Spleen (tissue), 7 donors: ENCODE results near the gene KY.

Experiments
- CTCF ChIP-seq, 11 experiments: fragments of 200-600 bp in 7 of 11; fragments of 450-650 bp in 4 of 11; sonication (generic) in 4 of 11; IDR thresholded peaks in 8 of 11; conservative IDR thresholded peaks in 3 of 11; 1 replicate in 7 of 11; 2 replicates in 4 of 11; pipeline versions ENCODE4 v1.4.0 to v1.8.0; 2016 to 2021; ENCODE audit warnings: antibody characterized with exemption in 11 of 11, inconsistent platforms in 4 of 11, mild to moderate bottlenecking in 1 of 11
- POLR2A ChIP-seq, 3 donors: fragments of 450-650 bp; IDR thresholded peaks; one replicate each; pipeline ENCODE4 v1.5.1; 2017; ENCODE audit warnings: antibody characterized with exemption in 3 of 3, mild to moderate bottlenecking in 1 of 3
- POLR2AphosphoS5 ChIP-seq, 3 donors: sonication (generic); formaldehyde crosslinking; IDR thresholded peaks; one replicate each; pipeline ENCODE4 v1.5.1; 2017; ENCODE audit warnings: antibody characterized with exemption in 3 of 3
- donor health status: DM: no; HTN: no; CAD: no; lungs with moderate emphysema.
- donor health status: DM: no; HTN: no; CAD: no.
- donor health status: DM: no; HTN: no; CAD: no.

DNA sequence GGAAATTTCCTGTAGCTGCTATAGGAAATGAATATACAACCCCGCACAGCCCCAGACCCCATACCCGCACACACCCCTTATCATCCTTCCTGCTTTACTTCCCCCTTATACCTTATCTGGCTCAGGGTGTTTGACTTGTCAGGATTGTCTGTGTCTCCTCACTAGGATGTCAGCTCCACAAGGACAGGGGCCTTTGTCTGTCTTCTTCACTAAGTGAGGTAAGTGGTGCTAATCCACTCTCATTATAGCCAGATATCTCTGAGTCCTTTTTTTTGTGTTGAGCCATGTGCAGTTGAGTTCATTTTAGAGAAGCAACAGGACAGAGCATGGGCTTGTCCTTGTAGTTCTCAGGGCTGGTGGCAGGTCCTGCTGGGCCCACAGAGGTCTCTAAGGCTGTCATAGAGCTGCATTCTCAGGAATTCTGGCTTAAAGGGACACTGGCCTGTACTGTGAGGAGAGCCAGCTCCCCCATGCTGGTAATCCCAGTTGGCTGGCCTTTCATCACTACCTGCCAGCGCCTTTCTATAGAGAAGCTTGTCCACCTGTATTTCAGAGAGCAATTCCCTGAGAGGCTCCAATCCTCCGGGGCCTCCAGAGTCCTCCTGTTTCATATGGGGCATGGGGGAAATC lies 9.0 kb downstream of the KY start:
- TF ChIP-seq CTCF (IDR thresholded peaks at IDR 0.05 in 8 of 11, conservative IDR thresholded peaks at IDR 0.05 in 3 of 11) (no peak), POLR2A (IDR thresholded peaks at IDR 0.05) (no peak), POLR2AphosphoS5 (IDR thresholded peaks at IDR 0.05) (no peak)
